WTC11 (cell line): Measurements from ENCODE around the gene ARHGEF19. TPM values are rescaled to one million over a fixed set of nuclear protein-coding genes. Genes with fewer than 3 reads are reported as not detected.

Experiments used
- ATAC-seq: fragments of 200-7000 bp; cut with Tn5 transposase; 2 replicates; pipeline ENCODE4 v1.10.0; 2021; ENCODE audit warnings: mild to moderate bottlenecking, moderate library complexity
- CTCF ChIA-PET: fragments of 300-600 bp; sonication (Branson Sonifier 250); formaldehyde crosslinking; loops from one replicate; lab custom pipeline; 2021; ENCODE audit warnings: antibody characterized with exemption; lab: Charles Lee
- POLR2A ChIA-PET: fragments of 350-600 bp; sonication (Branson Sonifier 250); formaldehyde crosslinking; loops from one replicate; lab custom pipeline; 2021; ENCODE audit warnings: antibody characterized with exemption; lab: Charles Lee
- DNase-seq: peaks from one replicate; pipeline ENCODE4 v3.0.0; 2021; ENCODE audit warnings: low spot score
- H3K27ac Mint-ChIP-seq: 2 replicates; pipeline ENCODE4 v1.8.0; 2021; ENCODE audit warnings: mixed read lengths
- H3K27me3 Mint-ChIP-seq: 2 replicates; pipeline ENCODE4 v1.8.0; 2021; ENCODE audit warnings: low read depth, mild to moderate bottlenecking, moderate library complexity, mixed read lengths
- H3K36me3 Mint-ChIP-seq: 2 replicates; pipeline ENCODE4 v1.8.0; 2021; ENCODE audit warnings: mixed read lengths
- H3K4me1 Mint-ChIP-seq: 2 replicates; pipeline ENCODE4 v1.8.0; 2022; ENCODE audit warnings: mixed read lengths
- H3K4me3 Mint-ChIP-seq: 2 replicates; pipeline ENCODE4 v1.8.0; 2021; ENCODE audit warnings: mild to moderate bottlenecking, moderate library complexity, mixed read lengths
- H3K9me3 Mint-ChIP-seq: 2 replicates; pipeline ENCODE4 v1.8.0; 2021; ENCODE audit warnings: mixed read lengths
- ATF1 ChIP-seq: sonication (generic); formaldehyde crosslinking; IDR thresholded peaks from 2 replicates; pipeline ENCODE4 v1.8.1; 2023; ENCODE audit warnings: mild to moderate bottlenecking, moderate library complexity, missing genetic modification reagents
- CREM ChIP-seq: sonication (generic); formaldehyde crosslinking; IDR thresholded peaks from 2 replicates; pipeline ENCODE4 v1.8.1; 2022; ENCODE audit warnings: mild to moderate bottlenecking, missing genetic modification reagents, moderate library complexity
- E2F1 ChIP-seq: sonication (generic); formaldehyde crosslinking; IDR thresholded peaks from 2 replicates; pipeline ENCODE4 v1.8.0; 2022; ENCODE audit warnings: mild to moderate bottlenecking, missing genetic modification reagents
- FOXP4 ChIP-seq: sonication (generic); formaldehyde crosslinking; IDR thresholded peaks from 2 replicates; pipeline ENCODE4 v1.8.0; 2022; ENCODE audit warnings: mild to moderate bottlenecking, missing genetic modification reagents
- GTF2I ChIP-seq: fragments of 250-450 bp; sonication (Bioruptor Pico); conservative IDR thresholded peaks from 2 replicates; pipeline ENCODE4 v1.4.0; 2021; ENCODE audit warnings: mild to moderate bottlenecking
- JUN ChIP-seq: sonication (generic); formaldehyde crosslinking; IDR thresholded peaks from 2 replicates; pipeline ENCODE4 v1.8.0; 2023; ENCODE audit warnings: mild to moderate bottlenecking, missing genetic modification reagents
- KAT7 ChIP-seq: sonication (generic); formaldehyde crosslinking; IDR thresholded peaks from 2 replicates; pipeline ENCODE4 v1.8.1; 2023; ENCODE audit warnings: missing genetic modification reagents, mild to moderate bottlenecking, borderline replicate concordance
- MXD4 ChIP-seq: fragments of 250-450 bp; sonication (Bioruptor Pico); IDR thresholded peaks from 2 replicates; pipeline ENCODE4 v1.8.0; 2021; ENCODE audit warnings: mild to moderate bottlenecking, moderate library complexity, borderline replicate concordance
- NFATC4 ChIP-seq: fragments of 250-450 bp; sonication (Bioruptor Pico); IDR thresholded peaks from 2 replicates; pipeline ENCODE4 v1.9.0; 2021; ENCODE audit warnings: mild to moderate bottlenecking
- PRRX2 ChIP-seq: fragments of 250-450 bp; sonication (Bioruptor Pico); IDR thresholded peaks from 2 replicates; pipeline ENCODE4 v1.8.0; 2021; ENCODE audit warnings: mild to moderate bottlenecking
- RORB ChIP-seq: fragments of 250-450 bp; sonication (Bioruptor Pico); IDR thresholded peaks from 2 replicates; pipeline ENCODE4 v1.9.0; 2021; ENCODE audit warnings: mild to moderate bottlenecking
- SOX15 ChIP-seq: fragments of 250-450 bp; sonication (Bioruptor Pico); IDR thresholded peaks from 2 replicates; pipeline ENCODE4 v1.9.0; 2021; ENCODE audit warnings: mild to moderate bottlenecking
- ZBTB21 ChIP-seq: sonication (generic); formaldehyde crosslinking; IDR thresholded peaks from 2 replicates; pipeline ENCODE4 v1.8.1; 2023; ENCODE audit warnings: mild to moderate bottlenecking, missing genetic modification reagents, borderline replicate concordance
- ZNF138 ChIP-seq: sonication (generic); formaldehyde crosslinking; conservative IDR thresholded peaks from 2 replicates; pipeline ENCODE4 v1.8.1; 2022; ENCODE audit warnings: mild to moderate bottlenecking, moderate library complexity, missing genetic modification reagents
- ZNF263 ChIP-seq: sonication (generic); formaldehyde crosslinking; IDR thresholded peaks from 2 replicates; pipeline ENCODE4 v1.8.1; 2022; ENCODE audit warnings: low read depth, mild to moderate bottlenecking, moderate library complexity, missing genetic modification reagents
- ZNF317 ChIP-seq: sonication (generic); formaldehyde crosslinking; IDR thresholded peaks from 2 replicates; pipeline ENCODE4 v1.8.1; 2023; ENCODE audit warnings: low read depth, mild to moderate bottlenecking, moderate library complexity, missing genetic modification reagents, borderline replicate concordance
- ZNF423 ChIP-seq: fragments of 250-450 bp; sonication (Bioruptor Pico); IDR thresholded peaks from 2 replicates; pipeline ENCODE4 v2.1.2; 2022; ENCODE audit warnings: mild to moderate bottlenecking, moderate library complexity
- ZNF512 ChIP-seq: sonication (generic); formaldehyde crosslinking; IDR thresholded peaks from 2 replicates; pipeline ENCODE4 v1.8.1; 2022; ENCODE audit warnings: missing genetic modification reagents, borderline replicate concordance
- ZNF532 ChIP-seq: fragments of 250-450 bp; sonication (Bioruptor Pico); IDR thresholded peaks from 2 replicates; pipeline ENCODE4 v1.9.0; 2021; ENCODE audit warnings: mild to moderate bottlenecking, borderline replicate concordance
- ZSCAN18 ChIP-seq: fragments of 250-450 bp; sonication (Bioruptor Pico); IDR thresholded peaks from 2 replicates; pipeline ENCODE4 v2.1.2; 2022; ENCODE audit warnings: mild to moderate bottlenecking, moderate library complexity
- total RNA-seq: library from RNA; stranded (reverse); gene quantifications from 3 replicates; pipeline ENCODE4 v1.2.3, GENCODE V29; 2021

ARHGEF19 gene
- total RNA-seq, 1 experiment from 2014 or later = 53.1 TPM

GRCh38 chr1:16172218-16172830 lies 40.1 kb downstream of the ARHGEF19 start (continued):
- TF ChIP-seq E2F1 (no peak), ZNF317 (CRISPR knock-in tag) (no peak), ZBTB21 (CRISPR knock-in tag) (no peak), ZNF138 (no peak), CREM (CRISPR knock-in tag) (no peak), FOXP4 (CRISPR knock-in tag) (no peak), KAT7 (no peak), NFATC4 (no peak), RORB (no peak)

- Mint-ChIP-seq H3K4me3 (no peak overlapping the region), H3K27ac (no peak overlapping the region), H3K4me1 (peaks cover 28% of the 10 kb centered on the region), H3K9me3 (no peaks in the 10 kb centered on the region), H3K36me3 (no peaks in the 10 kb centered on the region), H3K27me3 (no peaks in the 10 kb centered on the region)
- ChIA-PET POLR2A (no interaction called here), CTCF (interaction anchor here (0.6 to 1.4 kb wide), 3 partner anchors 25 to 93 kb away, joined by 3 to 7 read pairs (median 4); no protein-coding TSS in a partner anchor)
- no peak for ATAC-seq
- TF ChIP-seq PRRX2 (CRISPR knock-in tag) (no peak), ZSCAN18 (CRISPR knock-in tag) (no peak), ATF1 (no peak), SOX15 (CRISPR knock-in tag) (no peak), ZNF263 (no peak), MXD4 (no peak), ZBTB21 (CRISPR knock-in tag) (no peak), GTF2I (no peak), CREM (CRISPR knock-in tag) (no peak), ZNF138 (no peak), ZNF512 (CRISPR knock-in tag) (no peak), ZNF423 (CRISPR knock-in tag) (no peak), ZNF532 (CRISPR knock-in tag) (no peak), JUN (CRISPR knock-in tag) (no peak)
- DNase-seq = no peak
Observed at GRCh38 chr1:16171314-16172151, 40.9 kb downstream of the ARHGEF19 start.
